K562 (cell line): ENCODE measurements around the gene INMT.

Source experiments
- BRD4 ChIP-seq: fragments of 200-600 bp; sonication (generic); IDR thresholded peaks from 2 replicates; pipeline ENCODE4 v1.6.1; 2017; ENCODE audit warnings: inconsistent platforms
- CTCF ChIP-seq, 3 experiments: IDR thresholded peaks in 2 of 3; conservative IDR thresholded peaks in 1 of 3; 2 replicates each; pipeline ENCODE4 v1.5.1; 2011 to 2012; ENCODE audit warnings: low read length in 3 of 3, mild to moderate bottlenecking in 3 of 3, control low read depth in 2 of 3, improper control_type of control experiment in 1 of 3, inconsistent platforms in 1 of 3, low read depth in 1 of 3, mixed read lengths in 1 of 3, moderate library complexity in 1 of 3; ENCODE audit not compliant: insufficient read depth in 2 of 3
- CUX1 ChIP-seq: fragments of 200-800 bp; sonication (Bioruptor generic); IDR thresholded peaks from 2 replicates; pipeline ENCODE4 v1.6.1; 2016; ENCODE audit warnings: missing genetic modification characterization, missing compliant biosample characterization
- ERF ChIP-seq: fragments of 450-650 bp; formaldehyde crosslinking; IDR thresholded peaks from 2 replicates; pipeline ENCODE4 v1.4.0; 2020; ENCODE audit warnings: mild to moderate bottlenecking, mixed read lengths
- HDGF ChIP-seq: fragments of 450-650 bp; IDR thresholded peaks from 2 replicates; pipeline ENCODE4 v1.6.1; 2016
- IRF2 ChIP-seq: sonication (generic); formaldehyde crosslinking; IDR thresholded peaks from 2 replicates; pipeline ENCODE4 v1.8.1; 2022; ENCODE audit warnings: mild to moderate bottlenecking, missing genetic modification reagents
- PTBP1 ChIP-seq: fragments of 200-400 bp; formaldehyde crosslinking; IDR thresholded peaks from 2 replicates; pipeline ENCODE4 v1.6.1; 2017; ENCODE audit warnings: low read depth, low read length
- SMAD1 ChIP-seq: fragments of 150-350 bp; IDR thresholded peaks from 2 replicates; pipeline ENCODE4 v1.6.1; 2014; ENCODE audit warnings: low read length, low read depth; ENCODE audit not compliant: partially characterized antibody
- TARDBP ChIP-seq: fragments of 450-650 bp; IDR thresholded peaks from 2 replicates; pipeline ENCODE4 v1.6.1; 2016
- ZBTB7A ChIP-seq: IDR thresholded peaks from 2 replicates; pipeline ENCODE4 v1.6.1; 2011; ENCODE audit warnings: low read depth, mild to moderate bottlenecking, low read length, moderate library complexity, borderline replicate concordance; ENCODE audit not compliant: control insufficient read depth
- ZNF79 ChIP-seq: fragments of 250-450 bp; sonication (Bioruptor Pico); IDR thresholded peaks from 2 replicates; pipeline ENCODE4 v1.4.0; 2020; ENCODE audit warnings: low read depth, mild to moderate bottlenecking, moderate library complexity
- ZZZ3 ChIP-seq: fragments of 450-650 bp; IDR thresholded peaks from 2 replicates; pipeline ENCODE4 v1.6.1; 2016; ENCODE audit warnings: antibody characterized with exemption, mild to moderate bottlenecking, moderate library complexity

- TF ChIP-seq CUX1 (CRISPR knock-in tag) (no peak), PTBP1 (no peak), ERF (CRISPR knock-in tag) (no peak), HDGF (no peak), TARDBP (no peak), ZZZ3 (no peak), SMAD1 (no peak), BRD4 (no peak), IRF2 (no peak), ZNF79 (CRISPR knock-in tag) (no peak), CTCF (IDR thresholded peaks at IDR 0.05 in 2 of 3, conservative IDR thresholded peaks at IDR 0.05 in 1 of 3; ENCODE audit: insufficient read depth in 2 of 3, low read depth in 1 of 3, low read length in 3 of 3) (no peak), ZBTB7A (no peak)
These were observed 21.8 kb upstream of the INMT start for GRCh38 chr7:30730097-30730496.
